ENCODE results near the gene ZMIZ1.

ZMIZ1 gene

GRCh38 chr10:79059859-79060379, 8.8 kb upstream of the ZMIZ1 start:
- TF ChIP-seq POLR2A (IDR thresholded peaks at IDR 0.05; ENCODE audit: extremely low read depth, insufficient read length) (no peak), MAX (IDR thresholded peaks at IDR 0.05; ENCODE audit: low read depth, low read length) (no peak), MYC (IDR thresholded peaks at IDR 0.05; ENCODE audit: low read depth, low read length) (no peak), CTCF (IDR thresholded peaks at IDR 0.05; ENCODE audit: low read depth, low read length) (no peak)
- H3K4me3 ChIP-seq (ENCODE audit: low read depth, low read length), result no peak overlapping the region
- no peak for DNase-seq (ENCODE audit: low read depth)

- TF ChIP-seq POLR2A (IDR thresholded peaks at IDR 0.05; ENCODE audit: extremely low read depth, insufficient read length), result no peak
- TF ChIP-seq MYC (IDR thresholded peaks at IDR 0.05; ENCODE audit: low read depth, low read length), result no peak
- TF ChIP-seq CTCF (IDR thresholded peaks at IDR 0.05; ENCODE audit: low read depth, low read length), result no peak
- no peak for TF ChIP-seq MAX (IDR thresholded peaks at IDR 0.05; ENCODE audit: low read depth, low read length)
- DNase-seq (ENCODE audit: low read depth), result no peak
- no peak overlapping the region for H3K4me3 ChIP-seq (ENCODE audit: low read depth, low read length)
These were observed 8.0 kb upstream of the ZMIZ1 start for GRCh38 chr10:79060641-79061255.

- DNase-seq (ENCODE audit: low read depth), result no peak
- TF ChIP-seq MYC (IDR thresholded peaks at IDR 0.05; ENCODE audit: low read depth, low read length) (no peak), CTCF (IDR thresholded peaks at IDR 0.05; ENCODE audit: low read depth, low read length) (no peak), MAX (IDR thresholded peaks at IDR 0.05; ENCODE audit: low read depth, low read length) (no peak), POLR2A (IDR thresholded peaks at IDR 0.05; ENCODE audit: extremely low read depth, insufficient read length) (no peak)
- no peak overlapping the region for H3K4me3 ChIP-seq (ENCODE audit: low read depth, low read length)
These were observed 7.1 kb upstream of the ZMIZ1 start for GRCh38 chr10:79061441-79062315.

GRCh38 chr10:79063071-79063491, 5.7 kb upstream of the ZMIZ1 start:
- TF ChIP-seq MYC (IDR thresholded peaks at IDR 0.05; ENCODE audit: low read depth, low read length), result no peak
- no peak for TF ChIP-seq MAX (IDR thresholded peaks at IDR 0.05; ENCODE audit: low read depth, low read length)
- TF ChIP-seq POLR2A (IDR thresholded peaks at IDR 0.05; ENCODE audit: extremely low read depth, insufficient read length), result no peak
- TF ChIP-seq CTCF (IDR thresholded peaks at IDR 0.05; ENCODE audit: low read depth, low read length), result no peak
- DNase-seq (ENCODE audit: low read depth), result peak; percentile 51

GRCh38 chr10:79063661-79064492, 4.9 kb upstream of the ZMIZ1 start:
- no peak for TF ChIP-seq MYC (IDR thresholded peaks at IDR 0.05; ENCODE audit: low read depth, low read length)
- TF ChIP-seq MAX (IDR thresholded peaks at IDR 0.05; ENCODE audit: low read depth, low read length), result no peak
- TF ChIP-seq CTCF (IDR thresholded peaks at IDR 0.05; ENCODE audit: low read depth, low read length), result no peak
- no peak for TF ChIP-seq POLR2A (IDR thresholded peaks at IDR 0.05; ENCODE audit: extremely low read depth, insufficient read length)
- H3K4me3 ChIP-seq (ENCODE audit: low read depth, low read length), result no peak overlapping the region
- no peak for DNase-seq (ENCODE audit: low read depth)

More at GRCh38 chr10:79063071-79063491, 5.7 kb upstream of the ZMIZ1 start:
- H3K4me3 ChIP-seq (ENCODE audit: low read depth, low read length), result no peak overlapping the region

Data from NB4 (cell line).